HG03342 (cell line): Measurements from ENCODE around the gene TMEM234.

ENCODE experiments used
- ATAC-seq: cut with Tn5 transposase; IDR thresholded peaks from one replicate; pipeline ENCODE4 v1.9.1; 2021; ENCODE audit warnings: mild to moderate bottlenecking, moderate library complexity; ENCODE audit not compliant: unreplicated experiment

TMEM234 gene

DNA sequence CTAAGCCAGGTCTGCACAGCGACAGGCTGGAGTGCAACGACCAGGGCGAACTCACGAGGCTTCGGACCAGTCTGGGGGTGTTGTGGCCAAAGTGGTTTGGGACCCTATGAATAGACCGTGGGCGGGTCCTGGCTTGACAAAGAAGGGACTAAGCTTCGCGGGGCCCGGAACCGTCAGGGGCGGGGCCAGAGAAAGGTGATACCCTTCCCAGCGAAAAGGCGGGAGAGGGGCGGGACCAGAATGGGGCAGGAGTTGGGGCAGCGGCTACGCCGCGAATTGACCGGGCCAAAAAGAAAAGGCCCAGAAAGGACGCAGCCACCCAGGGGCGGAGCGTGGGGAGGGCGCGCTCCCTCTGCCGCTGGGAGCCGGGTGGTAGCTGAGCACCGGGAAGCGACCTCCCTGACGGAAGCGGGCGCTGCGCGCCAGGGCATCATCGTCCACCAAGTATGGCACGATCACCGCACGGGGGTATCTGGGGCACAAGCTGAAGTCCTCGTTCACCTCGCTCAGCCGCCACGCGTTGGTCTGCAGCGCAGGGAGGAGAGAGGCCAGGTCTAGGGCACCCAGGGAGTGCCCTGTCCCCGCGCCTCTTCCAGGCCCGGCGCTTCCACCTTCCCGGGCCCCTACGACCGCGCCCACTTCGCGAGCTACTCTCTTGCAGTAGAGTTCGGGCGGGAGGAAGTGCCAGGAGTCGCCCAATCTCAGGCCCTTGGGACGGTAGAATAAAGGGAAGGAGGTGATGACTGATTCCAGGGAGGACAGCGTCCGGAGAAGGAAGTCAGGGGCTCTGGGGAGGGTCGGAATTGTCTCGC is 18.2 kb upstream of the TMEM234 start:
- ATAC-seq = peak; percentile 39

DNA sequence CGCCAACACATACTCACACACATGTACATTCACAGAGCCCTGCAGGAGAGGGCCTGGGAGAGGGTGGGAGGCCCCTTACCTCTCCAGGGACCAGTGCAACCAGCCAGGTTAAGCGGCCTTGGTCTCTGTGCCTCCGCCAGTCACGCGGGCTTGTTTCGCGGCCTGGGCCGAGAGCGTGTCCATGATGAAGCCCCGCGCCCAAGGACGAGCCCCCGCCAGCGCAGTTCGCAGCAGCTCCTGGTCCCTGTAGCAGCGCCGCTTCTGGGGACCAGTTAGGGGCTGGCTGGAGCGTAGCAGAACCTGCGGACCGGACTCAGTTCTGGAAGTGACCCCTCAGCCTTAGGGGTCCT is 17.6 kb upstream of the TMEM234 start:
- no peak for ATAC-seq

DNA sequence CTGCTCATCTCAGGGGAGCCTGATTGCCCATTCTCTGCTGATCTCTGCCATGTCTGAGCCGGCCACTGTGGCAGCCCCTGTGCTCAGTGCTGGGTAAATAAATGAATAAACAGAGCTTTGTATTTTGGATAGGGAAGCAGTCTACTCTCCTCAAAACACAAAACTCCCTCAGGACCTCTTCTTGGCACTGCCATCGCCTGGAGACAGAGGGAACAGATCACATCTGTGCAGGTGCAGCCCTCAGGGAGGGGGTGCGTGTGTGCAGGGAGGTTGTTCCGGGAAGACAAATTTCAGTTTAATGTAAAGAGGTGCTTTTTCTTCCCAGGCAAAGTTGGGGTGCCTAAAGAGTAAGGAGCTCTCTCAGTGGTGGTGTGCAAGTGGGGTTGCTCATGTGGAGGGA is 17.2 kb upstream of the TMEM234 start:
- ATAC-seq = no peak

DNA sequence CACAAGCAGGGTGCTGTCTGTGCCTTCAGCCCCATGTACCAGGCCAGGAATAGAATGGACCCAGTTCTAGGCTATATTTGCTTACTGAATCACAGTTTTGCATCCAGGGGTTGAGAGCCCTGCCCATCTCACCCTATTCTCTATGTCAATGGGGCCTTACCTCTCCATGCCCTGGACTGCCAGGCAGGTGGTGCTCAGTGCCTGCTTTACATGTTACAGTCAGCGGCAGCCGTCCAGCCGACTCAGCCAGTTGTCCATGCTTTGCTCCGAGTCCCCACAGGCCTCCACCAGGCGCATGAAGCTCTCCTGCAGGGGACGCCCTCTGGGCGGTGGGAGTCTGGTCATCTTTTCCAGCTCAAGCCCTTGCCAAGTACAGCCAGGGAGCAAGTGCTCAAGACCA is 12.6 kb upstream of the TMEM234 start:
- no peak for ATAC-seq

DNA sequence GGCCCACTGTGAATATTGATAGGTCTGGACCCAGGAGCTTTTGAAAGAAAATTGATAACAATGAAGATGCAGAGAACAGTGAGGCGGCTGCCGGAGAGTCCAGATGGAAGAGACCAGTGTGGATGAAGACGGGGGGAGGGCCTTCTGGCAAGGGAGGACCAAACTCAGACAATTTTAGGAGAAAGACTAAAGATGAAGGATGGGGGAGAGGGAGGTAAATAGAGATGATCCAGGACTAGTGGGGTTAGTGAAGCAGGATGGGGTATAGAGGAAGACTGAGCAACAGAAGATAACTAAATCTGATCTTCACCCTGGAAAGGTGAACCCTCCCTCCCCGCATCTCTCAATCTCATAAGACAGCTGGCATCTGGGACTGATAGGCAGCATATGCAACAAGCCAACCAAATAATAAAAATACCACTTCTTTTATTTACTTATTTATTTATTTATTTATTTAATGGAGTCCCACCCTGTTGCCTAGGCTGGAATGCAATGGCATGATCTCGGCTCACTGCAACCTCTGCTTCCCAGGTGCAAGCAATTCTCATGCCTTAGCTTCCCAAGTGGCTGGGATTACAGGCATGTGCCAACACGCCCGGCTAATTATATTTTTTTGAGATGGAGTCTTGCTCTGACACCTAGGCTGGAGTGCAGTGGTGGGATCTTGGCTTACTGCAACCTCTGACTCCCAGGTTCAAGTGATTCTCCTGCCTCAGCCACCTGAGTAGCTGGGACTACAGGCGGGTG is 10.6 kb upstream of the TMEM234 start:
- ATAC-seq = no peak

DNA sequence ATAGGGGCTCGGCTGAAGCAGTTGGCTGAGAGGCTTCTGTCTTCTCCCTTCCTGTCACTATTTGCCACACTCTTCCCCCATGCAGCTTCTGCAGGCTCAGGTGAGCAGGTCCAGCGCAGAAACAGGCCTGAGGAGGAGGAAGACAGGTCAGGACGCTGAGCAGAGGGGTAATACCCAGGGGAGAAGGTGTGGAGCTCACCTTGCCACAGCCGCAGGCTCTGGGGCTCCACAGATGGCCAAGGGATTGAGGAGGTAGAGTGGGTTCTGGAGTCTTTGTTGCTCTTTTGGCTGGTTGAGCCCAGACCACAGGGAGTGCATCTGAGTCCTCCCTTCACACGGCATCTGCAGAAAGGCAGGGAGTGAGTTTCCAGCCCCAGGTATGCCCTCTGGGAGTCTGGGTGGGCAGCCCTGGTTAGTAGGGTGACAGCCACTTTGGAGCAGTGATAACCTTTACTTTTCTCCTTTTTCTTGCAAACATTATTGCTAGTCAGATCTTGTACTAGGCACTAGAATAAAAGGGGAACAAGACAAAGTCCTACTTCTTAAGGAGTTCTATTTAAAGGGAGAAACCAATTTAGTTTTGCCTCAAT is 9.8 kb upstream of the TMEM234 start:
- no peak for ATAC-seq

DNA sequence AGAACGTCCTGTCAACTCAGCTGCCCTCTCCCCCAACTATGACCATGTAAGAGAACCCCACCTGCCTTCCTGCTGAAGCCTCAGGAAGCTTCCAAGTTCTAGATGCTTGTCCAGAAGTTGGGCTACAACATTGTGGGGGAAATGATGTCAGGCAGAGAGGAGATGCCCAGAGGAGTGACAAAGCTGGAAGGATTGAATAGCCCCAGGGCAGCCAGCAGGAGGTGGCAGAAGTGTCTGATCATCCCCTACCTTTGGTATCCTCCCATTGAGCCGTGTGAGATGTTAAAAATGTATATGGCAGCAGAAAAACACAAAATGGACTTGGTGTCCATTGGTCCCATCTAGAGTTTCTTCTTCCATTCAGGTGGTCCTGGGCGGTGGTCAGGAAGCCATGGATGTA is 6.6 kb upstream of the TMEM234 start:
- ATAC-seq = no peak

DNA sequence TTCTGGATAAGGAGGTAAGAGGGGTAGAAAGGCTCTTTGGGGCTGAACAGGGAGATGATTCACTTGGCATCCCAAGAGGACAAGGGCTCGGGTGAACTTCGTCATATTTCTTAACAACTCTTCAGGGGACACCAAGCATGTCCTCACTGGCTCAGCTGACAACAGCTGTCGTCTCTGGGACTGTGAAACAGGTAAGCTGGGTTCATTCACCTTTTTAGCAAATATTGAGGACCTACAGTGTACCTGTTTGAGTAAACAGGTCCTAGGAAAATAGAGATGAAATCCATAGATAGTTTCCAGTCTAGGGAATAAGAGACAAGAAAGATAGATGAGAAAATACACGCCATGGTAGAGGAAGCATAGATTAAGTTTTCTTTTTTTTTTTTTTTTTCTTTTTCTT is 2.1 kb upstream of the TMEM234 start:
- ATAC-seq = no peak

DNA sequence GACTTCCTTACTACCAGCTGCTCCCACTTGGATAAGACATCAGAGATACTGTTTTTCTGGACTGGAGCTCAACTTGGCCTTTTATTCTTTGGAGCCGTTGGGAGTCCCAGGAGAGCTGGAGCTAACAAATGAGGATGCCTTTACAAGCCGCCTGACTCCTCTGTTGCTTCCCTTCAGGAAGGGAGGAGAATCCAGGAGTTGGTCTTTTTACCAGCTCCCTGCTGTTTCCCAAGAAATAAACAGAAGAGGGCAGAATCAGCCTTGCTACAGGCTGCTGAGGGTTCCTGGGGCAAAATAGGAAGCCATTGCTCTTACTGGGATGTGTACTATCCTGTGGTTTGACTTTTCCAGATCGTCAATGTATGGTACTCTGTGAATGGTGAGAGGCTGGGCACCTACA is 1.5 kb upstream of the TMEM234 start:
- ATAC-seq = no peak

DNA sequence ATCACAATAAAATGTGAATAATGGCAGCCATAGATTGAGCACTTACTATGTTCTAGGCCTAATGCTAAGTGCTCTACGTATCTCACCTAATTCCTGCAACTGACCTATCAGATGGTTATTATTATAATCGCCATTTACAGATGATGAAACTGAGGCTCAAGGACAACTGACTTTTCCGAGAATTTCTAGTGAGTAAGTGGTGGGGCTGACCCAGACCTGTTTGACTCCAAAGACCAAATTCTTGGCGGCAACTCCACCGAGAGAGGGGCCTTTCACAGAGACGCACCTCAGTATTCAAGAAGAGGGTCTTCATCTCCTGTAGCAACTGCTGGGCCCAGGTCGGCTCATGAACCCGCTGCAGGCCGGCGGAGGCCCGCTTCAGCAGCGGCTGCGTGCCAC is 573 bp downstream of the TMEM234 start:
- peak; percentile 10 for ATAC-seq

DNA sequence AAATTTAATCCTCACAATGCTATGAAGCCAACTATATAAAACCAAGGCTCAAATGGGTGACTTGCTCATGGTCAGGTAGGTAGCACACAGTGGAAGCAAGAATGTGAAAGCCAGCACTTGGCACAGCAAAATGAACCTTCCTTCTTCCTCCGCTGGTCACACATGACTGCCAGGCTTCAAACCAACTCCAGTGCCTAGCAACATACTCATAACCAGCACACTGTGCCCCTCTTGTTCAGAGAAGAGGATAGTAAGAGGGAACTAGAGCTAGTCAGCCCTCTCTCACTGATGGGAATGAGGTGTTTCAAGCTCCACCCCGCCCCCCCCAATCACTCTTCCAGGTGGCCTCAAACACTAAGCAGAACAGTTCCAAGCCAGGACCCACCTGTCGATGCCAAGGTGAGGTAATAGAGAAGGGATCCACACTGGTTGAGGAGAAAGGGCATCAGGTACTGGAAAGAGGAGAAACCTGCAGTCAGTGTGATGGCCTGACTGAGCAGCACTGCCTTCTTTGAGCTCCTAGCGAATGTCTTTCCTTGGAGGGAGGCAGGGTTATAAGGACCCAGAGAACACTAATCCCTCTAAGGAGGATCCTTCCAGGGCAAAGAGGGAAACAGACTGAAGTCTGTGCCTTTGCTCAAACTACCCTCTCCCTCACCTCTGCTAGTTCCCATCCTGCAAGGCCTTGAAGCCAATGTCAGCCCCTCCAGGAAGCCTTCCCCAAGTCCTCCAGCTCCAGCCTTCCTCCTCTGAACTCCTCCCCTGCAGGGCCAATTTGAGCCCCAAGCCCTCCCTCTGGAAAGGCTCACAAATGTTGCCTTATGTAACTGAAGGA is 1.2 kb downstream of the TMEM234 start:
- no peak for ATAC-seq

DNA sequence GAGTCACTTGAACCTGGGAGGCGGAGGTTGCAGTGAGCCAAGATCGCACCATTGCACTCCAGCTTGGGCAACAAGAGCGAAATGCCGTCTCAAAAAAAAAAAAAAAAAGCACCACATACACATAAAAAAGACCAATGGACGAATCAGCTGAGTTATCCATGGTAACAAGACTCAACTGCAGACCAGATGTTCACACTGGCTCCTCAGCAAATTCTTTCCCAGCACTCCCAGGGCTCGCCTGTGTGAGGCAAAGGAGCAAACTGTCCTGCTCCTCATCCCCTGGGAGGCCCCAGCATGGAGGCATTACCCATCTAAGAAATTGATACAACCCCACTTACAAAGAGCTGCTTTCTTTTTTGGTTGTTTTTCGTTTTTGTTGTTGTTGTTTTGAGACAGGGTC is 3.1 kb downstream of the TMEM234 start:
- ATAC-seq = no peak

DNA sequence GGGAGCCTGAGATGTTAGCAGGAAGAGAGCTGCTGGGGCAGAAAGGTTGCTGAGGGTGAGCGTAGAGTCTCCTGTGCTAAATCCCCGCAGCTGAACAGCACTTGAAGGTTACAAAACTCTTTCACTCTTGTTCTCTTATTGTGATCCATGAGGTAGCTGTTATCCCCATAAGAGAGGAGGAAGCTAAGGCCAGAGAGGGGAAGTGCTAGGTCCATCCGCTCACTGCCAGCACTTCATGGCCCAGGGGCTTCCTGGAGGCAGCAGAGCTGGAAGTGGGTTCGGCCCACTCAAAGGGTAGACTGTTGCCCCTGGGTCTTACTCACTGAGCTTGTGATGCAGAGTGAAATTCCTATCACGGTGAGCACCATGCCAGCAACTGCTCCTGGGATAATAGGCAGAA is 5.6 kb downstream of the TMEM234 start:
- ATAC-seq = no peak

DNA sequence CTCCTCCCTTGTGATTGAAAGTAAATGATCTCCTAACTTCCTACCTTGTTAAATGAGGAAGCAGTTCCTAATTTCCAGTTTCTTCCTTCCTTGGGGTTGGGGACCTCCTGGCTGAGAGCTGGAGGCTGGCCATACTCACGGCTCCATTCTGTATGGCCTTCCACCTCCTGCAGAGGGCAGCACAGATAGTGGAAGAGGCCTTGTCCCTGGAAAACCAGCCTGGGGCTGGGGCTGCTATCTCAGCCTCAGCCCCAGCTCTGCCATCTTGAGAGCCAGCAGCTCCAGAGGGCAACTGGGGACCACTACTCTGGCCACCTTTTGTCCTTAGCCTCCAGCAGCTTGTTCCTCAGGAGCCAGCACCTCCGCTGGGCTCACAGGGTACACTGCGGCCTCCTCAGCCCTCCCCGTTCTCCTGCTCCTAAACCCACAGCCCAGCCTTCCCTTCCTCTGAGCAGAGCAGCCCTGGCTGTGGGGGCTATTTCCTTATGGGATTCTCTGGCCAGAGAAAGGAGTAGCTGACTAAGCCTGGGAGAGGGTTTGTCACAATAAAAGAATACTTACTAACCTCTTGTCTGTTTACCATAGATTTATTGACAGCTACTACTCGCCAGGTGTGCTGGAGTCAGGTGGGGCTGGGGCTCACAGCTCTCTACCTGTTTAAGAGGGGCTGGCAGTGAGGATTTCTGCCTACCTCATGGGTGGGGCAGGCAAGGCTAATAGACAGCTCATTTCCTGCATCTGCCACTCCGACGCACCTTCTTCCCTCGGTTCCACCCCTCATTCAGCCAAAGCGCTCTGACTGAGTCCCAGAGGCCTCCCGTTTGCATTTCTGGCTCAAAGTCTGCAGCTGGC is 6.3 kb downstream of the TMEM234 start:
- ATAC-seq = no peak

DNA sequence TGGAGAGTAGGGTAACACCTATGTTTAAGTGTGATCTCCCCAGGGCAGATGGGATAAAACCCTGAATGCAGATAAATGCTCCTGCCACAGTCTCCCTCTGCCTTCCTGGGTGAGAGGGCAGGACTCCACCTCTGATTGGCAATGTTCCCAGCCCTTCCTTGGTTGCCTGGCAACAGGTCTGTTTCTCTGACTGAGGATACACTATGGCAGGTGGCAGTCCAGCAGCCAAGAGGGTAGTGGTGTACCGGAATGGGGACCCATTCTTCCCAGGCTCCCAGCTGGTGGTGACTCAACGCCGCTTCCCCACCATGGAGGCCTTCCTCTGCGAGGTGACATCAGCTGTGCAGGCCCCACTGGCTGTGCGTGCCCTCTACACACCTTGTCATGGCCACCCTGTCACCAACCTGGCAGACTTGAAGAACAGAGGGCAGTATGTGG is 13.2 kb downstream of the TMEM234 start, which contains the start of gene DCDC2B:
Gene DCDC2B (plus strand): TSS at position 199 of the 438 bp plus-strand sequence. CDS start 5 bp downstream, at position 204.
- ATAC-seq = no peak

DNA sequence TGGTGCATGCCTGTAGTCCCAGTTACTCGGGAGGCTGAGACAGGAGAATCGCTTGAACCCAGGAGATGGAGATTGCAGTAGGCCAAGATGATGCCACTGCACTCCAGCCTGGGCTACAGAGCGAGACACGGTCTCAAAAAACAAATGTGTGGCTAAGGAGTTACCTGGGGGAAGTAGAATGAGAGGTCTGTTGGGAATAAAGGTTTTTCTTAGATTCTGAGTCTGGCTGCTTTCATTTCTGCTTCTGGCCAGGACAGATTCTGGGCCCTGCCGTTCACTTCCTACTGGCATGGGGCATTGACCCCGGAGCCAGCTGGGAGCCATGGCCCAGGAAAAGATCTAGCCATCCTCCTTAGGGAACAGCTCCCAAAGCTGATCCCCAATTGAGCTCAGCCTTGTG is 13.7 kb downstream of the TMEM234 start:
- ATAC-seq = no peak

DNA sequence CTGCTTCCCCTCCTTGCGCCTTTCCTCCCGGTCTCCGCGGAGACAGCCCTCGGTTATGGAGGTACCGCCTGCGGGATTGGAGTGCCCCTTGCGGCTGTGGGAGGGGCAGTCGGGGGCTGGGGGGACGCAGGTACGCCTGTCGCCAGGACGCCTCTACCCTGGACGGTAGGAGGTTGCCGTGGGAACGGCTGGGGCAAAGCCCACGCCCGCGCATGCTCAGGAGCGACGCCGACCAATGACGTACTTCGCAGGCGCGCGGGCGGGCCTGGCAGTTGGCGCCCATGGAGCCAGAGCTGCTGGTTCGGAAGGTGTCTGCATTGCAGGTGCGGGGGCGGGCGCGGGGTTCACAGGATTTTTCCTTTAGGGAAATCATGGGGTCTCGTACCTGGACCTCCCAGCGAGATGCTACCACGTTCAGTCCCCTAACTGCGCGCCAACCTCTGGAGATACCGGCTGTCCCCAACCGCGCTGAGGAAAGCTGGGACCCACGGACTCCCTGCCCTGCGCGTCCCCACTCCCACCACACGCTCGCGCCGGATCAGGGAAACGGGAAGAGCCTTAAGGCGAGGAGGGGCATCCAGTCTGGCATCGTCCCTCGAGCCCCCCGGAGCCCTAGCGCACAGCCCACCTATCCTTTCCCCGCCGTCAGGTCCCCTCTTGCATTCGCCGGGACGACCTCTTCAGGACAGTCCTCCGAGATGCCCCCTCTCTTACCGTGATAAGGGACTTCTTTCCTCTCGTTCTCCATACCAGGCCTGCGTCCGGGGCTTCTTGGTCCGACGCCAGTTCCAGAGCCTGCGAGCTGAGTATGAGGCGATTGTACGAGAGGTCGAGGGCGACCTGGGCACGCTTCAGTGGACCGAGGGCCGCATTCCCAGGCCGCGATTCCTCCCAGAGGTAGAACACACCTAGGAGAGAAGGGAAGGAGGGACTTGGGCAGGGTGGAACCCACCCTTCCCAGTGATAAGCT is 16.5 kb downstream of the TMEM234 start, which contains the start of gene IQCC:
Gene IQCC (plus strand): TSS at position 271 of the 970 bp plus-strand sequence. CDS start 11 bp downstream, at position 282.
- ATAC-seq = peak; percentile 59

DNA sequence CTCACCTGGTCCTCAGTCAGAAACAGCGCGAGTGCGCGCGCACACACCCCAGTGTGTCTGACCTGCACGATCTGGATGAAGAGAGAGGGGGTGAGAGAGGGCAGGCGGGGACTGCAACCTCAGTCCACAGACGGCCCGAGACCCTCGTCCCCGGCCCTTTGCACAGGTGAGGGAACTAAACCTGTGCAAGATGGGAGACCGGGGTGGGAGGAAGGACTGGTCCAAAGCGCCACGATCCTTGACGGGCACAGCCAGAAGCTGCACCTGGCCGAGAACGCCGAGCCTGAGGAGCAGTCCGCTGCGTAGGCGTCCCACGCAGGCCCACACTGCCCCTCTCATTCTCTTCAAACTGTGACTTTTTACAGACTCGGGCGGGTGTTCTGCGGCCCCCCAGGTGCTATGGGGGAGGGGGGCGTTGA is 17.2 kb downstream of the TMEM234 start:
- no peak for ATAC-seq
